Aorta (tissue), 5 donors: ENCODE data around the gene DEPP1. TPM values are rescaled to one million over a fixed set of nuclear protein-coding genes. Genes with fewer than 3 reads are reported as not detected.
"Not testable (repeated sequence)": the region's sequence is repeated elsewhere in the genome, so short reads cannot be mapped to it uniquely, and the experiment has no call there.

Experiments
- ATAC-seq: fragments of 200-7000 bp; cut with Tn5 transposase; one replicate; pipeline ENCODE4 v1.9.1; 2022; ENCODE audit warnings: moderate library complexity; ENCODE audit not compliant: low FRiP score
- DNase-seq, 2 donors: peaks; one replicate each; pipeline ENCODE4 v3.0.0-alpha.2; 2020
- H3K27ac ChIP-seq, 2 donors: one replicate each; pipeline ENCODE4 v1.5.1; 2013; ENCODE audit warnings: low read length in 2 of 2, mild to moderate bottlenecking in 2 of 2, moderate library complexity in 2 of 2, control low read depth in 1 of 2, inconsistent platforms in 1 of 2, low read depth in 1 of 2
- H3K27me3 ChIP-seq, 2 donors: one replicate each; pipeline ENCODE4 v1.6.1; 2013; ENCODE audit warnings: control low read depth in 1 of 2, low read length in 1 of 2, mild to moderate bottlenecking in 1 of 2, moderate library complexity in 1 of 2; ENCODE audit not compliant: insufficient read depth in 2 of 2, control insufficient read depth in 1 of 2
- H3K36me3 ChIP-seq, 2 donors: one replicate each; pipeline ENCODE4 v1.6.1; 2013; ENCODE audit warnings: control low read depth in 1 of 2, low read length in 1 of 2, mild to moderate bottlenecking in 1 of 2; ENCODE audit not compliant: insufficient read depth in 2 of 2, control insufficient read depth in 1 of 2
- H3K4me1 ChIP-seq, 2 donors: one replicate each; pipeline ENCODE4 v1.6.1; 2013; ENCODE audit warnings: low read length in 2 of 2, control low read depth in 1 of 2, mild to moderate bottlenecking in 1 of 2, moderate library complexity in 1 of 2; ENCODE audit not compliant: insufficient read depth in 2 of 2, control insufficient read depth in 1 of 2
- H3K4me3 ChIP-seq, 2 donors: one replicate each; pipeline ENCODE4 v1.5.1; 2013; ENCODE audit warnings: low read length in 2 of 2, control low read depth in 1 of 2, mild to moderate bottlenecking in 1 of 2
- H3K9me3 ChIP-seq: one replicate; pipeline ENCODE4 v1.6.1; 2013; ENCODE audit warnings: mild to moderate bottlenecking, low read length; ENCODE audit not compliant: control insufficient read depth
- WGBS, 2 donors: extraction: QIAGEN DNeasy Blood & Tissue Kit; methylation state at CpG; one replicate each; pipeline ENCODE4 v1.1.7; 2013; 5-methylcytosine and 5-hydroxymethylcytosine counted together
- intact Hi-C, 2 donors: fragments of 100-400 bp; cut with DNase I; formaldehyde crosslinking; loops; one replicate each; pipeline versions ENCODE4 v1.14.2 to v1.15.0; 2022
- long read RNA-seq, 2 donors: library from polyadenylated mRNA; unstranded; transcript quantifications; one replicate each; pipeline ENCODE4 v2.0.0, GENCODE V29; 2020 to 2021
- polyA plus RNA-seq, 2 donors: library from polyadenylated mRNA; stranded (reverse); fragments of 200-250 nt; gene quantifications; one replicate each; pipeline ENCODE4 v1.2.3, GENCODE V29; 2013
- total RNA-seq, 2 donors: library from RNA; stranded (reverse); fragmentation: NEBNext Ultra II Directional; extraction: Animal tissue kit (Norgen Biotek cat#: 25700); gene quantifications; one replicate each; pipeline ENCODE4 v1.2.1, GENCODE V29; 2021
- donor health status: healthy with polysubstance abuse.
- donor health status: Bipolar disorder and iron deficiency.
- donor health status: DM: no; HTN: no; CAD: no.
- donor health status: DM: no; HTN: no; CAD: no.
- donor health status: DM: yes; HTN: yes; CAD: no.

DEPP1 gene, protein sequence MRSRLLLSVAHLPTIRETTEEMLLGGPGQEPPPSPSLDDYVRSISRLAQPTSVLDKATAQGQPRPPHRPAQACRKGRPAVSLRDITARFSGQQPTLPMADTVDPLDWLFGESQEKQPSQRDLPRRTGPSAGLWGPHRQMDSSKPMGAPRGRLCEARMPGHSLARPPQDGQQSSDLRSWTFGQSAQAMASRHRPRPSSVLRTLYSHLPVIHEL
- 100 to 1,000 TPM in 1 of 2 donors, 10 to 100 TPM in 1; 84.2 to 254 TPM for total RNA-seq
- polyA plus RNA-seq, result 100 to 1,000 TPM in 1 of 2 donors, 10 to 100 TPM in 1; 55.2 to 492 TPM
- long read RNA-seq, donor 1, transcript DEPP1-201 (2 exons, 2,120 nt), result major isoform, 344 of 376 reads
- long read RNA-seq, donor 1, partial matches to known transcripts, result 27 of 376 reads
- long read RNA-seq, donor 1, other reads (novel, unspliced or antisense), result 4 of 376 reads
- long read RNA-seq, donor 2, transcript DEPP1-201 (2 exons, 2,120 nt), result major isoform, 84 of 138 reads
- long read RNA-seq, donor 2, partial matches to known transcripts, result 0 of 138 reads
- long read RNA-seq, donor 2, other reads (novel, unspliced or antisense), result 54 of 138 reads

DNA sequence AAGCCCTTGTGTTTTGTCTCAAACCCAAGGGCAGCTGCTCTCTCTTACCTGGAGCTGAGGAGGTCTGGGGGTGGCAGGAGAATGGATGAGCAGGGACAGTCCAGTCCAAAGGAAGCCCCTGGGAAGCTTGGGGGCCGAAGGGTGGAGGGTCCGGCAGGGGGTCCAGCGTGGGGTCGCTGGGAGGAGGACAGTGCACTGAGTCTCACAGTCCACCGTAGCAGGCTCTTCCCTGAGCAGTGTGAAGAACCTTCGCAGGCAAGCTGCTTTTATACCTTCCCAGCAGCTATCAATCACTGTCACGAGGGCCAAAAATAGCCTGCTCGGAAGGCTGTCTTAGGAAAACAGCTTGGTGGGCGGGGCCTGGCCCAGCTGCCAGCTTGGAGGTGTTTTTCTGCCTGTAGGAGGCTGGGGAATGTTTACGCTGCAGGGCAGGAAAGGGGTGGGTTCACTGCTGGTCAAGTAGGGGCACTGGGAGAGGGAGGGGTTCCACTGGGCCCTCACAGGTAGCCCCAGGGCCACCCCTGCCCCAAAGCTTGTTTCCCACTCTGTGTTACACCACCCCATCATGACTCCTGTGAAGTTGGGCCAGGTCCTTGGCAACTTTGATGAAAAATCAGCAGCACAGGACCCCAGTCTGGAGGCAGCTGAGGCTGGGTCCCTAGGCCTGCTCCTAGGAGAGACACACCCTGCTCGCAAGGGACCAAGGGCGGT, at the start of gene DEPP1:
Gene DEPP1, minus strand, starts transcription at position 240 of the 711 bp plus-strand sequence. CDS start 779 bp downstream, outside the sequence.
- intact Hi-C loops, result loop anchor here in 1 of 2 donors (10.0 kb wide), 1 partner anchor 104 kb away; no protein-coding TSS in a partner anchor
- H3K4me1 ChIP-seq, result peaks cover 0 to 3% of the 10 kb centered on the region in 2 donors
- H3K36me3 ChIP-seq, result no peaks in the 10 kb centered on the region
- H3K4me3 ChIP-seq, result peak within 1 kb of the TSS; percentile 81 to 94
- H3K9me3 ChIP-seq, result no peaks in the 10 kb centered on the region
- 10 to 14% methylated on average over 12 of the region's 12 CpGs for WGBS, 2 donors
- no peaks in the 10 kb centered on the region for H3K27me3 ChIP-seq
- ATAC-seq, result peak; percentile 78
- peak; percentile 95 to 96 for DNase-seq
- peak within 1 kb of the TSS; percentile 85 to 93 for H3K27ac ChIP-seq

DNA sequence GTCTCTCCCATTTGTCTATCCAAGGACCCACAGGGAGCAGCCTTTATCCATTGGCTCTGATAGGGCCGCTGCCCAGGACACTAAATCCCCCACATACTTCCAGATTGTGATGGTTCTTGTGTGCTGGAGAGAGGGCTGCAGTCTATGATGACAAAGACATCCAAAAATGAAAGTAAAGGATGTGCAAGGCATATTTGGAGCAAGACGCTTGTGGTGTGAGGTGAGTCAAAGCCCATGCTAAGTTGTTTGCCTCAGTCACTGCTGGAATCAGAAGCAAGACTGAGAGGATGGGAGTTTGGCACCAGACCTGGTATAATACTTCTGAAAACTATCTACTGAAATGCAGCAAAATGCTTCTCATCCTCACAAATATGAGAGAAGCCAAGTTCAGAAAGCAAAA, 44.8 kb upstream of the DEPP1 start:
- ATAC-seq (no peak), DNase-seq (no peak)
- Histone ChIP-seq H3K4me1 (no peaks in the 10 kb centered on the region), H3K4me3 (no peak overlapping the region), H3K27me3 (no peaks in the 10 kb centered on the region), H3K36me3 (no peaks in the 10 kb centered on the region), H3K27ac (no peak overlapping the region), H3K9me3 (no peaks in the 10 kb centered on the region)
- WGBS, 2 donors, result 90 to 98% methylated on average over 2 of the region's 2 CpGs
- intact Hi-C loops, result no loop called here

DNA sequence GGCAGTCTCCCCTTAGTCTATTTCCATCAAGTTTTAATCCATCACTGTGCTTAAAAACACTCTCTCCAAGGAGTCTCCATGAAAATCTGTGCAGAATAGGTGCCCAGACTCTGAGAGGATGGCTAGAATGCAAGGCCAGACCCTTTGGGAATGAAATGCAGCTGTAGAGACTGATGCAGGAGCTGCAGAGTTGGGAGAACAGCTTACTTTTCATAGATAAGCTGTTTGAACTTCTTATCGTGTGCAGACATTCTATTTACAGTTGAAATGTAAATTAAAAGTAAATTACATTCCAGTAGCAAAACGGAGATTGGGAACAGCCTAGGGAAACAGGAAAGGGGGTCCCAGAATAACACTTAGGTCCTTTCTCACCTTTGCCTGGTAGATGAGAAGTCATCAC, 37.0 kb upstream of the DEPP1 start:
- no peak overlapping the region for H3K27ac ChIP-seq
- no peaks in the 10 kb centered on the region for H3K4me1 ChIP-seq
- no peak for DNase-seq
- no peaks in the 10 kb centered on the region for H3K36me3 ChIP-seq
- WGBS, 2 donors, result 42% methylated on average over 2 of the region's 2 CpGs
- intact Hi-C loops, result no loop called here
- ATAC-seq, result no peak
- no peak overlapping the region for H3K4me3 ChIP-seq
- no peaks in the 10 kb centered on the region for H3K27me3 ChIP-seq
- H3K9me3 ChIP-seq, result no peaks in the 10 kb centered on the region

DNA sequence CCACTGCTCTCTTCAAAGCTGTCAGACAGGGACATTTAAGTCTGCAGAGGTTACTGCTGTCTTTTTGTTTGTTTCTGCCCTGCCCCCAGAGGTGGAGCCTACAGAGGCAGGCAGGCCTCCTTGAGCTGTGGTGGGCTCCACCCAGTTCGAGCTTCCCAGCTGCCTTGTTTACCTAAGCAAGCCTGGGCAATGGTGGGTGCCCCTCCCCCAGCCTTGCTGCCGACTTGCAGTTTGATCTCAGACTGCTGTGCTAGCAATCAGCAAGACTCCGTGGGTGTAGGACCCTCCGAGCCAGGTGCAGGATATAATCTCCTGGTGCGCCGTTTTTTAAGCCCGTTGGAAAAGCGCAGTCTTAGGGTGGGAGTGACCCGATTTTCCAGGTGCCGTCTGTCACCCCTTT, 35.9 kb upstream of the DEPP1 start:
- H3K4me1 ChIP-seq, intact Hi-C loops: not testable (repeated sequence)
- WGBS, 2 donors, result 85 to 90% methylated on average over 10 of the region's 10 CpGs

DNA sequence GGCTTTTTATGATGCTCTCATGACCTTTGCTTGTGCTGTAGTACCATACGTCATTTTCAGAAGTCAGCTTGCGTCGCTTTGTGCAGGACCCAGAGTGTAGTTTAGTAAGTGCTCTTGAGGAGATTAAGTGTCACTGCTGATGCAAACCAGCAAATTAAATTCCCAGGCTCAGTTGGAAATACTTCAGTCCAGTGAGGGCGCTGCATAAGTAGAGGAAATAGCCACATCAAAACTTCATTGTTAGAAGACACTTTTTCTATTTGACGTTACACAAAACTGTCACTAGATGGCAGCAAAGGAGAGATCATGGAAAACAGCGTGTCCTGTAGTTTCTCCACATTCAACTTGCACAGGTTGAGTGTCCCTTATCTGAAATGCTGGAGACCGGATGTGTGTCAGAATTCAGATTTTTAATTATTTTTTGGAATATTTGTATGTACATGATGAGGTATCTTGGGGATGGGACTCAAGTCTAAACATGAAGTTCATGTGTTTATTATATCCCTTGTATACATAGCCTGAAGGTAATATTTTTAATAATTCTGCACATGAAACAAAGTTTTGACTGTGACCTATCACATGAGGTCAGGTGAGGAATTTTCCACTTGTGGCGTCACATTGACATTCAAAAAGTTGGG, 30.0 kb upstream of the DEPP1 start:
- 5 to 6% methylated on average over 8 of the region's 8 CpGs for WGBS, 2 donors
- peak; percentile 93 for ATAC-seq
- H3K9me3 ChIP-seq, result no peaks in the 10 kb centered on the region
- no peak overlapping the region for H3K27ac ChIP-seq
- H3K4me3 ChIP-seq, result no peak overlapping the region
- H3K27me3 ChIP-seq, result no peaks in the 10 kb centered on the region
- DNase-seq, result no peak
- intact Hi-C loops, result loop anchor here (5.0 to 10.0 kb wide), 2 partner anchors 226 to 229 kb away; no protein-coding TSS in a partner anchor
- peaks cover 0 to 3% of the 10 kb centered on the region in 2 donors for H3K36me3 ChIP-seq
- H3K4me1 ChIP-seq, result no peaks in the 10 kb centered on the region

More for the DNA sequence above, 35.9 kb upstream of the DEPP1 start:
- not testable (repeated sequence) for DNase-seq, H3K27ac ChIP-seq, ATAC-seq, H3K36me3 ChIP-seq, H3K9me3 ChIP-seq, H3K27me3 ChIP-seq, H3K4me3 ChIP-seq

DNA sequence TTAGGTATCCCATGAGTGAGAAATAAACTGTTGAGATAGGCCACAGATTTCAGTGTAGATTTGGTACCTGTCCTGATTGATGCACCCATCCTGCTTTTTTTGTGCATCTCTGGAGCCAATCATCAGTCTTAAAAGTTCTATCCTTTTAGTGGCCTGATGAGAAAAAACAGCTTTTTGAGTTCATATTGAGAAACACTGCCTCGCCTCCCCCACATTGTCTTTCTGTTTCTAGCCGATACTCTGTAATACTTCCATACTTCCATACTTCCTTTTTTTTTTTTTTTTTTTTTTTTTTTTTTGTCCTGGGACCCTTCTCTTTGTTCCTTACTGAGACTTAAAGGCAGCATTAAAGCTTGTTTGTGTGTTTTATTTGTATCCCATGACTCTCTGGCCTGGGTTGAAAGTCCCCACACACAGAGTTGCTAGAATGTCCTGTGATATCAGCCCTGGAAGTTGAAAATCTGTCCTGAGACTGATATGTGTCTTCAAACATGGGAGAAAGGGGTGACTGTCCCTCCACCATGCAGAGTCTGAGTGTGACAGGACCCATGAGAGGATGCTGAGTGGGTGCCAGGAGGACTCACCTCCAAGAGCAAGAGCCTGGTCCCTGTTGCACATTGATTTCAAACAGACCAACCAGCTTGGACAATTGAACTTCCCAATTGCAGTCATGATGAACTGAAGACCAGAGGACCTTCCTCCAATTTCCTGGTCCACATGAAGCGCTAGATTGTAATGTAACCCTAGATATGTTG, 27.8 kb upstream of the DEPP1 start:
- 93 to 96% methylated on average over 3 of the region's 3 CpGs for WGBS, 2 donors
- Histone ChIP-seq H3K4me3 (no peak overlapping the region), H3K27me3 (no peaks in the 10 kb centered on the region), H3K36me3 (peaks cover 0 to 3% of the 10 kb centered on the region in 2 donors), H3K9me3 (no peaks in the 10 kb centered on the region), H3K4me1 (no peaks in the 10 kb centered on the region), H3K27ac (no peak overlapping the region)
- no peak for ATAC-seq
- intact Hi-C loops, result loop anchor here (5.0 to 10.0 kb wide), 2 partner anchors 228 to 231 kb away; no protein-coding TSS in a partner anchor
- DNase-seq, result no peak

DNA sequence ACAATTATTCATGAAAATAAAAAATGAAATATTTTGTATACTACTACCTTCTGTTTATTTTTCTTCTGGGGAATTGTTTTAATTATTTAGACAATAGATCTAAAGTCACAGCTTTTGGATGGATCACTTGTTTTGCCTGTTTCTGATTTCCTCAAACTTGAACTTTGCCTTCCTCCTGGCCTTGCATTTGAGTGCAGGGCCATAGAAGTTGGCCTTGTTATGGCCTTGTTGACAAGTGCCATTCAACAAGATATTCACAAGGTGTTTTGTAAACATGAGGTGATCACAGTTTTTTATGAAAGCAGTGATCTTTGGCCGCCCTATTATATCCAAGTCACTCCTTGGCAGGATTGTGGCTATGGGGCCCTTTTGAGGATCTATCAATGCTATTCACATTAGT, 26.7 kb upstream of the DEPP1 start:
- DNase-seq (no peak), ATAC-seq (no peak)
- 88 to 91% methylated on average over 1 of the region's 1 CpG for WGBS, 2 donors
- peaks cover 0 to 3% of the 10 kb centered on the region in 2 donors for H3K36me3 ChIP-seq
- H3K27ac ChIP-seq, result no peak overlapping the region
- no peak overlapping the region for H3K4me3 ChIP-seq
- H3K27me3 ChIP-seq, result no peaks in the 10 kb centered on the region
- no peaks in the 10 kb centered on the region for H3K4me1 ChIP-seq
- intact Hi-C loops, result loop anchor here (5.0 to 10.0 kb wide), 2 partner anchors 230 to 232 kb away; no protein-coding TSS in a partner anchor
- H3K9me3 ChIP-seq, result no peaks in the 10 kb centered on the region

DNA sequence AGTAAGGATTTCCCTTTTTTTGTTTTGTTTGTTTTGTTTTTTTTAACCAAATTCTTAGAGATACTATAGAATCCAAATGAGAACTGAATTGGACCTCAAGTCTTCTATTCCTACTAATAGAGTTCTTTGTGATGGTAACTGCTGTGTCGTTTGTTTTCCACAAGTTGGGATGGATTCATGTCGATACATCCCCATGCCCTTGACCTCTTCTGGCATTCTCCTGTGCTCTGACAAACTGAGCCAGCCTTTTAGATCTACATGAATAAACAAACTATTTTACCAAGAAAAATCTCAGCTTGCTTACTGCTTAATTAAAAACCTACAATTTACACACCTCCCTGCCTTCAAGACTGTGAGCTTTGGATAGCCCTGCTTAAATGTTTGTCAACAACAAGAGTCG, 26.1 kb upstream of the DEPP1 start:
- no peaks in the 10 kb centered on the region for H3K27me3 ChIP-seq
- H3K4me3 ChIP-seq, result no peak overlapping the region
- peaks cover 0 to 3% of the 10 kb centered on the region in 2 donors for H3K36me3 ChIP-seq
- H3K27ac ChIP-seq, result no peak overlapping the region
- DNase-seq, result no peak
- intact Hi-C loops, result loop anchor here (5.0 to 10.0 kb wide), 3 partner anchors 230 to 1018 kb away; no protein-coding TSS in a partner anchor
- H3K4me1 ChIP-seq, result no peaks in the 10 kb centered on the region
- WGBS, 2 donors, result 62 to 69% methylated on average over 3 of the region's 3 CpGs
- H3K9me3 ChIP-seq, result no peaks in the 10 kb centered on the region
- no peak for ATAC-seq
